HepG2 (cell line): ENCODE measurements around the gene RNF13. TPM values are rescaled to one million over a fixed set of nuclear protein-coding genes. Genes with fewer than 3 reads are reported as not detected.

ENCODE experiments used
- CEBPG ChIP-seq: IDR thresholded peaks from 2 replicates; pipeline ENCODE4 v1.6.1; 2016
- FOXJ3 ChIP-seq: sonication (generic); formaldehyde crosslinking; IDR thresholded peaks from 2 replicates; pipeline ENCODE4 v1.4.0; 2020; ENCODE audit warnings: missing genetic modification reagents, mild to moderate bottlenecking, borderline replicate concordance
- HDAC2 ChIP-seq: sonication (generic); formaldehyde crosslinking; IDR thresholded peaks from 2 replicates; pipeline ENCODE4 v1.4.0; 2020; ENCODE audit warnings: missing genetic modification reagents
- HMGXB3 ChIP-seq: sonication (generic); formaldehyde crosslinking; IDR thresholded peaks from 2 replicates; pipeline ENCODE4 v1.4.0; 2020; ENCODE audit warnings: missing genetic modification reagents, borderline replicate concordance
- HOXA7 ChIP-seq: sonication (generic); formaldehyde crosslinking; IDR thresholded peaks from 2 replicates; pipeline ENCODE4 v1.8.1; 2022; ENCODE audit warnings: mild to moderate bottlenecking, missing genetic modification reagents, moderate library complexity
- HOXA9 ChIP-seq: sonication (generic); formaldehyde crosslinking; IDR thresholded peaks from 2 replicates; pipeline ENCODE4 v1.8.1; 2022; ENCODE audit warnings: missing genetic modification reagents, mild to moderate bottlenecking, moderate library complexity, borderline replicate concordance
- JUND ChIP-seq: sonication (generic); formaldehyde crosslinking; IDR thresholded peaks from 2 replicates; pipeline ENCODE4 v1.8.0; 2022; ENCODE audit warnings: mild to moderate bottlenecking, missing genetic modification reagents
- KLF13 ChIP-seq: sonication (generic); formaldehyde crosslinking; IDR thresholded peaks from 2 replicates; pipeline ENCODE4 v1.4.0; 2020; ENCODE audit warnings: mild to moderate bottlenecking, missing genetic modification reagents
- MED13 ChIP-seq: sonication (generic); formaldehyde crosslinking; IDR thresholded peaks from 2 replicates; pipeline ENCODE4 v1.5.0; 2020; ENCODE audit warnings: missing genetic modification reagents
- MIER2 ChIP-seq: IDR thresholded peaks from 2 replicates; pipeline ENCODE4 v1.6.1; 2016; ENCODE audit warnings: missing biosample characterization, missing genetic modification reagents
- MYC ChIP-seq: sonication (generic); formaldehyde crosslinking; IDR thresholded peaks from 2 replicates; pipeline ENCODE4 v1.9.0; 2021; ENCODE audit warnings: missing genetic modification reagents, borderline replicate concordance
- XRCC5 ChIP-seq: fragments of 200-400 bp; formaldehyde crosslinking; optimal IDR thresholded peaks from 2 replicates; pipeline ENCODE3; 2017; ENCODE audit warnings: mild to moderate bottlenecking, low read length
- ZFP41 ChIP-seq: sonication (generic); formaldehyde crosslinking; IDR thresholded peaks from 2 replicates; pipeline ENCODE4 v1.4.0; 2020; ENCODE audit warnings: mild to moderate bottlenecking, missing genetic modification reagents, borderline replicate concordance
- ZNF160 ChIP-seq: sonication (generic); formaldehyde crosslinking; IDR thresholded peaks from 2 replicates; pipeline ENCODE4 v1.8.0; 2022; ENCODE audit warnings: mild to moderate bottlenecking, inconsistent platforms, missing genetic modification reagents
- ZNF225 ChIP-seq: sonication (generic); formaldehyde crosslinking; IDR thresholded peaks from 2 replicates; pipeline ENCODE4 v1.4.0; 2020; ENCODE audit warnings: mild to moderate bottlenecking, missing genetic modification reagents
- ZNF3 ChIP-seq: IDR thresholded peaks from 2 replicates; pipeline ENCODE4 v1.7.0; 2017; ENCODE audit warnings: inconsistent platforms
- ZNF326 ChIP-seq: sonication (generic); formaldehyde crosslinking; IDR thresholded peaks from 2 replicates; pipeline ENCODE4 v1.4.0; 2020; ENCODE audit warnings: missing genetic modification reagents, borderline replicate concordance
- ZNF441 ChIP-seq: sonication (generic); formaldehyde crosslinking; IDR thresholded peaks from 2 replicates; pipeline ENCODE4 v1.7.0; 2021; ENCODE audit warnings: missing genetic modification reagents, borderline replicate concordance
- ZNF530 ChIP-seq: sonication (generic); formaldehyde crosslinking; IDR thresholded peaks from 2 replicates; pipeline ENCODE4 v1.5.0; 2020; ENCODE audit warnings: low read depth, mild to moderate bottlenecking, missing genetic modification reagents
- ZNF747 ChIP-seq: sonication (generic); formaldehyde crosslinking; IDR thresholded peaks from 2 replicates; pipeline ENCODE4 v1.8.1; 2023; ENCODE audit warnings: missing genetic modification reagents, mild to moderate bottlenecking, borderline replicate concordance
- polyA plus RNA-seq, 8 experiments: library from polyadenylated mRNA; depleted of rRNA in 3 of 8; stranded (reverse) in 7 of 8; unstranded in 1 of 8; fragments of >200 nt; fragmentation: Illumina TruSeq in 4 of 8; extraction: Trizol in 4 of 8; gene quantifications; 2 replicates each; pipeline versions ENCODE4 v1.2.1 to v1.2.3, GENCODE V29; 2011 to 2016; ENCODE audit warnings: low read depth in 4 of 8, missing spikeins in 1 of 8, mixed read lengths in 1 of 8; ENCODE audit not compliant: insufficient read depth in 1 of 8
- total RNA-seq, 5 experiments: library from RNA; depleted of rRNA; stranded (reverse); fragments of >200 nt; fragmentation: Illumina TruSeq; extraction: Trizol; gene quantifications; 2 replicates each; pipeline ENCODE4 v1.2.3, GENCODE V29; 2016; ENCODE audit warnings: low read depth in 1 of 5
- TF ChIP-seq, protein P1 (sequence below): conservative IDR thresholded peaks from 2 replicates; pipeline ENCODE4 v1.6.1; 2018; ENCODE audit warnings: missing genetic modification reagents
- TF ChIP-seq, protein P2 (sequence below): sonication (generic); formaldehyde crosslinking; IDR thresholded peaks from 2 replicates; pipeline ENCODE4 v1.4.0; 2020; ENCODE audit warnings: missing genetic modification reagents
- TF ChIP-seq, protein P3 (sequence below): fragments of 450-650 bp; IDR thresholded peaks from 2 replicates; pipeline ENCODE4 v1.6.1; 2016

The RNF13 gene
- total and polyA plus RNA-seq, 2 of the 13 experiments (the other 11 are each of a cell fraction or from before 2014, with no cell fraction given), result 39.8 to 46.0 TPM

- no peak; the same call in 1 of the 2 replicates for TF ChIP-seq HMGXB3 (CRISPR knock-in tag)
- no peak for TF ChIP-seq FOXJ3 (CRISPR knock-in tag)
- no peak for TF ChIP-seq ZNF530
- TF ChIP-seq, protein P1, sequence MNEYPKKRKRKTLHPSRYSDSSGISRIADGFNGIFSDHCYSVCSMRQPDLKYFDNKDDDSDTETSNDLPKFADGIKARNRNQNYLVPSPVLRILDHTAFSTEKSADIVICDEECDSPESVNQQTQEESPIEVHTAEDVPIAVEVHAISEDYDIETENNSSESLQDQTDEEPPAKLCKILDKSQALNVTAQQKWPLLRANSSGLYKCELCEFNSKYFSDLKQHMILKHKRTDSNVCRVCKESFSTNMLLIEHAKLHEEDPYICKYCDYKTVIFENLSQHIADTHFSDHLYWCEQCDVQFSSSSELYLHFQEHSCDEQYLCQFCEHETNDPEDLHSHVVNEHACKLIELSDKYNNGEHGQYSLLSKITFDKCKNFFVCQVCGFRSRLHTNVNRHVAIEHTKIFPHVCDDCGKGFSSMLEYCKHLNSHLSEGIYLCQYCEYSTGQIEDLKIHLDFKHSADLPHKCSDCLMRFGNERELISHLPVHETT (CRISPR knock-in tag), result peak; percentile 88; the same call in 1 of the 2 replicates
- TF ChIP-seq ZNF326 (CRISPR knock-in tag), result no peak
- TF ChIP-seq HOXA9 (CRISPR knock-in tag), result peak; percentile 89
- no peak; the same call in 1 of the 2 replicates for TF ChIP-seq ZNF441 (CRISPR knock-in tag)
- no peak for TF ChIP-seq HDAC2
- no peak for TF ChIP-seq MIER2
- TF ChIP-seq ZNF160 (CRISPR knock-in tag), result no peak
- TF ChIP-seq, protein P2, sequence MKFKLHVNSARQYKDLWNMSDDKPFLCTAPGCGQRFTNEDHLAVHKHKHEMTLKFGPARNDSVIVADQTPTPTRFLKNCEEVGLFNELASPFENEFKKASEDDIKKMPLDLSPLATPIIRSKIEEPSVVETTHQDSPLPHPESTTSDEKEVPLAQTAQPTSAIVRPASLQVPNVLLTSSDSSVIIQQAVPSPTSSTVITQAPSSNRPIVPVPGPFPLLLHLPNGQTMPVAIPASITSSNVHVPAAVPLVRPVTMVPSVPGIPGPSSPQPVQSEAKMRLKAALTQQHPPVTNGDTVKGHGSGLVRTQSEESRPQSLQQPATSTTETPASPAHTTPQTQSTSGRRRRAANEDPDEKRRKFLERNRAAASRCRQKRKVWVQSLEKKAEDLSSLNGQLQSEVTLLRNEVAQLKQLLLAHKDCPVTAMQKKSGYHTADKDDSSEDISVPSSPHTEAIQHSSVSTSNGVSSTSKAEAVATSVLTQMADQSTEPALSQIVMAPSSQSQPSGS (CRISPR knock-in tag), result no peak
- TF ChIP-seq, protein P3, sequence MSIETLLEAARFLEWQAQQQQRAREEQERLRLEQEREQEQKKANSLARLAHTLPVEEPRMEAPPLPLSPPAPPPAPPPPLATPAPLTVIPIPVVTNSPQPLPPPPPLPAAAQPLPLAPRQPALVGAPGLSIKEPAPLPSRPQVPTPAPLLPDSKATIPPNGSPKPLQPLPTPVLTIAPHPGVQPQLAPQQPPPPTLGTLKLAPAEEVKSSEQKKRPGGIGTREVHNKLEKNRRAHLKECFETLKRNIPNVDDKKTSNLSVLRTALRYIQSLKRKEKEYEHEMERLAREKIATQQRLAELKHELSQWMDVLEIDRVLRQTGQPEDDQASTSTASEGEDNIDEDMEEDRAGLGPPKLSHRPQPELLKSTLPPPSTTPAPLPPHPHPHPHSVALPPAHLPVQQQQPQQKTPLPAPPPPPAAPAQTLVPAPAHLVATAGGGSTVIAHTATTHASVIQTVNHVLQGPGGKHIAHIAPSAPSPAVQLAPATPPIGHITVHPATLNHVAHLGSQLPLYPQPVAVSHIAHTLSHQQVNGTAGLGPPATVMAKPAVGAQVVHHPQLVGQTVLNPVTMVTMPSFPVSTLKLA, result peak; percentile 16; the same call in 1 of the 2 replicates
- TF ChIP-seq XRCC5, result no peak
- no peak for TF ChIP-seq HOXA7 (CRISPR knock-in tag)
- TF ChIP-seq KLF13 (CRISPR knock-in tag), result no peak
- TF ChIP-seq ZNF747, result no peak
- peak; percentile 32; the same call in 1 of the 2 replicates for TF ChIP-seq ZNF225 (CRISPR knock-in tag)
- no peak; the same call in 1 of the 2 replicates for TF ChIP-seq MED13
- no peak; the same call in 1 of the 2 replicates for TF ChIP-seq JUND
- TF ChIP-seq ZFP41 (CRISPR knock-in tag), result 0 out of 2 replicates have a peak, but pooled peaks have one; percentile 29
- peak; percentile 98 for TF ChIP-seq MYC
- 0 out of 2 replicates have a peak, but pooled peaks have one; percentile 4 for TF ChIP-seq CEBPG (CRISPR knock-in tag)
- TF ChIP-seq ZNF3, result no peak
These were observed 157.8 kb downstream of the RNF13 start, which contains the start of gene PFN2 (continued) for GRCh38 chr3:149970716-149971402.
